Effector memory CD8-positive, alpha-beta T cell (primary cell): ENCODE measurements around the gene NBPF1.
A peak's percentile ranks its signal among the peaks of the same experiment; 100 is the strongest.
"Not testable (repeated sequence)": the region's sequence is repeated elsewhere in the genome, so short reads cannot be mapped to it uniquely, and the experiment has no call there.

ENCODE experiments used
- ATAC-seq: fragments of 150-1000 bp; cut with Tn5 transposase; replicated peaks from 2 replicates; pipeline ENCODE4 v1.10.0; 2021; ENCODE audit warnings: mild to moderate bottlenecking, moderate library complexity
- DNase-seq, 3 experiments: peaks; one replicate each; pipeline ENCODE4 v3.0.0; 2021
- H3K27ac Mint-ChIP-seq, 2 donors: one replicate each; pipeline ENCODE4 v1.8.0; 2022; ENCODE audit warnings: mild to moderate bottlenecking in 2 of 2, mixed read lengths in 2 of 2, moderate library complexity in 2 of 2
- H3K27me3 Mint-ChIP-seq, 2 donors: one replicate each; pipeline ENCODE4 v1.8.0; 2022; ENCODE audit warnings: mixed read lengths in 2 of 2
- H3K36me3 Mint-ChIP-seq: one replicate; pipeline ENCODE4 v1.8.0; 2022; ENCODE audit warnings: mild to moderate bottlenecking, moderate library complexity, mixed read lengths; ENCODE audit not compliant: insufficient read depth
- H3K4me1 Mint-ChIP-seq, 2 donors: one replicate each; pipeline ENCODE4 v1.8.0; 2022; ENCODE audit warnings: low read depth in 2 of 2, mixed read lengths in 2 of 2
- H3K4me3 Mint-ChIP-seq, 2 donors: one replicate each; pipeline ENCODE4 v1.8.0; 2022; ENCODE audit warnings: mild to moderate bottlenecking in 2 of 2, mixed read lengths in 2 of 2, moderate library complexity in 2 of 2
- H3K9me3 Mint-ChIP-seq, 2 donors: one replicate each; pipeline ENCODE4 v1.8.0; 2022; ENCODE audit warnings: mixed read lengths in 2 of 2

NBPF1 gene

DNA sequence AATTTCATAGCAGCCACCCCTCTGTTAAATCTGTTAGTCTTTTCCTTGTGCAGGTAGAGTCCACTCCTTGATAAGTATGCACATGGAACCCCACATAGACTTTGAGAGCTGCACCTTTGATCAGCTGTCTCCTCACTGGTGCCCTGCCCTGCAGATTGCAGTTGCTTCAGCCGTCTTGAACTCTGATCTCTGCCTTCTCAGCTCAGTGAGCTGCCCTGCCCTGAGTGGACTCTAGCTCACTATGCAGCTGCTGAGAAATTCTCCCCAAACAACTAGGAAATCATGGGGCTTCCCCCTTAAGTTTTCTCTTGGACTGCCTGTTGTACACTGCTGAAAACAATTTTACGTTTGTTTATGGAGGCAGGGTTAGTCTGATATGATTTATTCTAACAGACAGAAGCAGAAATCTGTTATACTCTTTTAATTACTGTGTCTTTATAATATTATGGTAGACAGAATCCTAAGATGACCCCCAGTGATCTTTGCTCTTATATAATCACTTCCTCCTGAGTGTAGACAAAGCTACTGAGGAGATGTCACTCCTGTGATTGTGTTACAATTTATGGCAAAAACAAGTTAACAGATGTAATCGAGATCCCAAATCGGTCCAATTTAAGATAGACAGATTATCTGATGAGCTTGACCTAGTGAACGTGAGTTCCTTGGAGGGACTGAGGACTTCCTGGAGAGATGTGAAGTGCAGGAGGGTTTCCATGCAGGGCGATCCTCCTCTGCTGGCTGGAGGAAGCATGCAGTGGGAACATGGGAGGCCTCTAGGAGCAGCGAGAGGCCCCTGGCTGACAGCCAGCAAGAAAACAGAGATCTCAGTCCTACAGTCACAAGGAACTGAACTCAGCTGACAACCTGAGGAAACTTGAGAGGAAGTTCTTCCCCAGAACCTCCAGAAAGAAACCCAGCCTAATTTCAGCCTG lies 12.2 kb downstream of the NBPF1 start:
- H3K4me3 Mint-ChIP-seq, H3K27me3 Mint-ChIP-seq, ATAC-seq, H3K9me3 Mint-ChIP-seq, DNase-seq, H3K4me1 Mint-ChIP-seq, H3K36me3 Mint-ChIP-seq, H3K27ac Mint-ChIP-seq: not testable (repeated sequence)

DNA sequence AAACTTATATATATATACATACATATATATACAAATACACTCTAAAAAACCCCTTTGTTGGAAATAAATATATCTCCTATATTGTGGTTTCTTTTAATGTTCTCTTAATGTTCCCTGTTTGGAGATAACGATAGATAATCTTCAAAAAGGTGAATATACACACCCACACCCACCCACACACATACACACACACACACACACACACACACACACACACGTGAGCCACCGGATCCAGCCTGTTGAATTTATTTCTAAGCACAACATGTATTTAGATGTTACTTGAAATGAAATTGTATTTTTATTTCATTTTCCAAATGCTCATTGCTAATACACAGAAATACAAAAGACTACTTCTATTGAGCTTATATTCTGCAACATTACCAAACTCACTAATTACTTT lies 14.0 kb downstream of the NBPF1 start:
- H3K27ac Mint-ChIP-seq, H3K4me3 Mint-ChIP-seq, H3K27me3 Mint-ChIP-seq, H3K9me3 Mint-ChIP-seq, ATAC-seq, H3K4me1 Mint-ChIP-seq, H3K36me3 Mint-ChIP-seq, DNase-seq: not testable (repeated sequence)

DNA sequence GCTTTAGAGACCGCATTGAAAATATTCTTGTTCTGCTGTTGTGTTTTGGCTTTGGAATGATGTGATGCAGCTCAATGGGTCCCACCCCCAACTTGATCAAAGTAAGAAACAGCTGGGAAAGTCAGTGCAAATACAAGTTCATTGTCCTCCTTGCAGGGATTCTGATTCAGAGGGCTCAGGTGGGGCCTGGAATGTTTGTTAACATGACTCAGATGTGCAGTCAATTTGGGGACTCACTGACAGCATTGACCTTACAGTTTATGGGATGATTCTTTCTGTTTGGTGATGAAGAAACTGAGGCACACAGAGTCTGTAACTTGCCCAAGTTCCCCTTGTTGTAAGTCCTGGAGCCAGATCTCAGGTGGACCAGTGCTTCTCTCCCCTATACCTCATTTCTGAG lies 18.1 kb downstream of the NBPF1 start:
- H3K9me3 Mint-ChIP-seq, ATAC-seq, H3K27me3 Mint-ChIP-seq, DNase-seq, H3K27ac Mint-ChIP-seq, H3K36me3 Mint-ChIP-seq, H3K4me3 Mint-ChIP-seq, H3K4me1 Mint-ChIP-seq: not testable (repeated sequence)

GRCh38 chr1:16591845-16592244 lies 21.5 kb downstream of the NBPF1 start:
- not testable (repeated sequence) for H3K36me3 Mint-ChIP-seq, H3K27ac Mint-ChIP-seq, DNase-seq

DNA sequence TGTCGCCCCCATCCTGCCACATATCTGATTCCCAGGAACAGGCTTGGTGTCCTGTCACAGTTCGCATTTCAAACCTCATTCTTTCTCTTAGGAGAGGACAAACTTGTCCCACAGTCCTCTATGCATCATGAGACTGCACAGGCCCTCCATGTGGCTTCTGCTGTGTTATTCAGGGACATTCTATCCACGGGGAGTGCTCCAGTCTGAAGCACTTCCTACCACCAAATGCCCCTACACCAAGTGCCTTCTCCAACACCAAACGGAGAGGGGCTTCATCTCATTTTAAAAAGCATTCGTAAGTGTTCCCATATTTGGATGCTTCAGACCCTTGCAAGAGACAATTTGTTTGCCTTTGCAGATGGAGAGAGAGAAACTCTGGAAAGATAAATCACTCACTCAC lies 25.3 kb downstream of the NBPF1 start:
- H3K4me1 Mint-ChIP-seq, ATAC-seq, H3K36me3 Mint-ChIP-seq, DNase-seq, H3K9me3 Mint-ChIP-seq, H3K4me3 Mint-ChIP-seq: not testable (repeated sequence)
- H3K27ac Mint-ChIP-seq = peak overlapping the region in 1 of 2 donors; percentile 49
- H3K27me3 Mint-ChIP-seq = peaks cover 0 to 10% of the 10 kb centered on the region in 2 donors

More at GRCh38 chr1:16591845-16592244, 21.5 kb downstream of the NBPF1 start:
- H3K4me3 Mint-ChIP-seq, ATAC-seq, H3K9me3 Mint-ChIP-seq, H3K4me1 Mint-ChIP-seq: not testable (repeated sequence)
- H3K27me3 Mint-ChIP-seq = peaks cover 0 to 10% of the 10 kb centered on the region in 2 donors

GRCh38 chr1:16587639-16588038 lies 25.7 kb downstream of the NBPF1 start:
- H3K4me1 Mint-ChIP-seq, ATAC-seq, DNase-seq, H3K9me3 Mint-ChIP-seq, H3K36me3 Mint-ChIP-seq, H3K4me3 Mint-ChIP-seq: not testable (repeated sequence)
- H3K27me3 Mint-ChIP-seq = peaks cover 0 to 10% of the 10 kb centered on the region in 2 donors
- H3K27ac Mint-ChIP-seq = peak overlapping the region in 1 of 2 donors; percentile 49

DNA sequence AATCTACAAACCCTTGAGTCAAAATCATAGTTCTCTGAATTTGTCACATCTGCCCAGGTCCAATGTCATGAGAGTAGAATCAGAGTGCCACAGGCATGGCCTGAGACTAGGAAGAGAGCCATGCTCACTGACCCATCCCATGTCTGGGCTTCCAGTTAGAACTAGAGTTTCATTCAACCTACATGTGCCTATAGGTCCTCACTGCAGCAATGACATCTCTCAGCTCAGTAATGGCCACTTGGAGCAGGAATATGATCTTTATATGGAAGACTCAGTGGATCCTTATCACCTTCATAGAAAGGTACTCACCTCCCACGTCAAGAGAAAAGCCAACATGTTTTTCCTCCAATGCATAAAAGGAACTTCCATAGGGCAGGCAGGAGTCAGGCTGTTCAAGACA lies 48.0 kb downstream of the NBPF1 start:
- ATAC-seq, H3K36me3 Mint-ChIP-seq, DNase-seq, H3K27ac Mint-ChIP-seq, H3K4me1 Mint-ChIP-seq, H3K4me3 Mint-ChIP-seq, H3K9me3 Mint-ChIP-seq, H3K27me3 Mint-ChIP-seq: not testable (repeated sequence)

- H3K27ac Mint-ChIP-seq, H3K4me1 Mint-ChIP-seq, H3K27me3 Mint-ChIP-seq, DNase-seq, H3K9me3 Mint-ChIP-seq, H3K4me3 Mint-ChIP-seq, ATAC-seq, H3K36me3 Mint-ChIP-seq: not testable (repeated sequence)
Observed at GRCh38 chr1:16561035-16561434, 52.3 kb downstream of the NBPF1 start.

DNA sequence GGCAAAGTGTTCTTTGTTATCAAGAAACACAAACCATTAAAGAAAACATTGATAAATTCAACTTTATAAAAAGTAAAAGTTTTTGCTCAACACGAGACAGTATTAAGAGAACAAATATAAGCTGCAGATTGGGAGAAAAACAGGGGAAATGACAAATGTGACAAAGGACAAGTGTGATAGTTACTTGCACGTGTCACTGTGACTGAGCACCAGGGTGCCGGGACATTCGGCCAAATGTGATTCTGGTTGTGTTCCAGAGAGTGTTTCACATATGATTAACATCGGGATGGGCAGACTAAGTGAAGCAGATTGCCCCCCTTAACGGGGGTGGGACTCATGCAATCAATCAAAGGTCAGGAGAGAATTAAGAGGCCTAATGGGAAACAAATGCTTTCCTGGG lies 52.9 kb downstream of the NBPF1 start:
- not testable (repeated sequence) for H3K9me3 Mint-ChIP-seq, H3K36me3 Mint-ChIP-seq, H3K4me3 Mint-ChIP-seq, H3K27ac Mint-ChIP-seq, H3K4me1 Mint-ChIP-seq, ATAC-seq, H3K27me3 Mint-ChIP-seq, DNase-seq

DNA sequence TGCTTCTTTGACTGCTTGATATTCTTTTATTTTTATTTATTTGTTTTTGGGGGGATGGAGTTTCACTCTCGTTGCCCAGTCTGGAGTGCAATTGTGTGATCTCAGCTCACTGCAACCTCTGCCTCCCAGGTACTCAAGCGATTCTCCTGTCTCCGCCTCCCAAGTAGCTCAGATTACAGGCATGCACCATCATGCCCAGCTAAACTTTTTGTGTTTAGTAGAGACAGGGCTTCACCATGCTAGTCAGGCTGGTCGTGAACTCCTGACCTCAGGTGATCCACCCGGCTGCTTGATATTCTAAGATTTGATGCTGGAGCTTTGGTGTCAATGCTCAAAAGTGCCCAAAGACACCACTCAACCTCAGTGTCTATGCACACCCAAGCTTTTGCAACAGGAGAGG lies 53.7 kb downstream of the NBPF1 start:
- not testable (repeated sequence) for H3K27ac Mint-ChIP-seq, ATAC-seq, H3K9me3 Mint-ChIP-seq, H3K4me3 Mint-ChIP-seq, H3K36me3 Mint-ChIP-seq, DNase-seq, H3K27me3 Mint-ChIP-seq, H3K4me1 Mint-ChIP-seq

GRCh38 chr1:16557034-16557433 lies 56.3 kb downstream of the NBPF1 start:
- H3K27me3 Mint-ChIP-seq, H3K4me1 Mint-ChIP-seq, H3K4me3 Mint-ChIP-seq, H3K36me3 Mint-ChIP-seq, DNase-seq, H3K9me3 Mint-ChIP-seq, ATAC-seq, H3K27ac Mint-ChIP-seq: not testable (repeated sequence)

- H3K4me3 Mint-ChIP-seq, H3K36me3 Mint-ChIP-seq, H3K4me1 Mint-ChIP-seq, H3K27me3 Mint-ChIP-seq, DNase-seq, H3K27ac Mint-ChIP-seq, ATAC-seq, H3K9me3 Mint-ChIP-seq: not testable (repeated sequence)
Observed at GRCh38 chr1:16553244-16553643, 60.1 kb downstream of the NBPF1 start.

- not testable (repeated sequence) for H3K36me3 Mint-ChIP-seq, H3K27me3 Mint-ChIP-seq
Observed at GRCh38 chr1:16550212-16550918, 63.0 kb downstream of the NBPF1 start.

GRCh38 chr1:16549545-16549944 lies 63.8 kb downstream of the NBPF1 start:
- DNase-seq, H3K9me3 Mint-ChIP-seq, H3K27me3 Mint-ChIP-seq, ATAC-seq, H3K27ac Mint-ChIP-seq, H3K4me1 Mint-ChIP-seq, H3K36me3 Mint-ChIP-seq, H3K4me3 Mint-ChIP-seq: not testable (repeated sequence)

More at GRCh38 chr1:16550212-16550918, 63.0 kb downstream of the NBPF1 start:
- not testable (repeated sequence) for H3K4me1 Mint-ChIP-seq, H3K27ac Mint-ChIP-seq, H3K9me3 Mint-ChIP-seq, H3K4me3 Mint-ChIP-seq, ATAC-seq, DNase-seq
